ENCODE measurements around the gene TEAD1. TPM values are rescaled to one million over a fixed set of nuclear protein-coding genes. Genes with fewer than 3 reads are reported as not detected.

Gene TEAD1
- total RNA-seq, 4 donors from 2014 or later = 86.9 to 205 (median 151) TPM

GRCh38 chr11:12824281-12825041 lies 150.2 kb downstream of the TEAD1 start:
- TF ChIP-seq, protein P1, sequence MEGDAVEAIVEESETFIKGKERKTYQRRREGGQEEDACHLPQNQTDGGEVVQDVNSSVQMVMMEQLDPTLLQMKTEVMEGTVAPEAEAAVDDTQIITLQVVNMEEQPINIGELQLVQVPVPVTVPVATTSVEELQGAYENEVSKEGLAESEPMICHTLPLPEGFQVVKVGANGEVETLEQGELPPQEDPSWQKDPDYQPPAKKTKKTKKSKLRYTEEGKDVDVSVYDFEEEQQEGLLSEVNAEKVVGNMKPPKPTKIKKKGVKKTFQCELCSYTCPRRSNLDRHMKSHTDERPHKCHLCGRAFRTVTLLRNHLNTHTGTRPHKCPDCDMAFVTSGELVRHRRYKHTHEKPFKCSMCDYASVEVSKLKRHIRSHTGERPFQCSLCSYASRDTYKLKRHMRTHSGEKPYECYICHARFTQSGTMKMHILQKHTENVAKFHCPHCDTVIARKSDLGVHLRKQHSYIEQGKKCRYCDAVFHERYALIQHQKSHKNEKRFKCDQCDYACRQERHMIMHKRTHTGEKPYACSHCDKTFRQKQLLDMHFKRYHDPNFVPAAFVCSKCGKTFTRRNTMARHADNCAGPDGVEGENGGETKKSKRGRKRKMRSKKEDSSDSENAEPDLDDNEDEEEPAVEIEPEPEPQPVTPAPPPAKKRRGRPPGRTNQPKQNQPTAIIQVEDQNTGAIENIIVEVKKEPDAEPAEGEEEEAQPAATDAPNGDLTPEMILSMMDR (IDR thresholded peaks at IDR 0.05; ENCODE audit: low read depth) = no peak

DNA sequence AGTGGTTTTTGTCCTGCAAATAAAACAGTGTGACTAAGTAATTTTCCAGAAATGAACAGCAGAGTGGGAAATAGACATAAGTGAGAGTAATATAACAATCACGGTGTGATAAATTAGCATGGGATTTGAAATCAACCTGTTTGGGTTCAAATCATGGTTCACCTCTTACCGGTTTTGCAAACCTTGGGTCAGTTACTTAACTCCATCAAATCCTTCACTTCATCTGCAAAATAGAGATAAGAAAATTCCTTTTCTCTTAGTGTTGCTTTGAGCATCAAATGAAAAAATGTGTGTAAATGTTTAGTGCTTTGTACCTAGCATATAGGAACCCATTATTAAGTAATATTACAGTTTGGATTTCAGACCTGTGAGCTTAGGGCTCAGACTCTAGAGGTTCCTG lies 152.2 kb downstream of the TEAD1 start:
- TF ChIP-seq, protein P1 (IDR thresholded peaks at IDR 0.05; ENCODE audit: low read depth) = no peak

DNA sequence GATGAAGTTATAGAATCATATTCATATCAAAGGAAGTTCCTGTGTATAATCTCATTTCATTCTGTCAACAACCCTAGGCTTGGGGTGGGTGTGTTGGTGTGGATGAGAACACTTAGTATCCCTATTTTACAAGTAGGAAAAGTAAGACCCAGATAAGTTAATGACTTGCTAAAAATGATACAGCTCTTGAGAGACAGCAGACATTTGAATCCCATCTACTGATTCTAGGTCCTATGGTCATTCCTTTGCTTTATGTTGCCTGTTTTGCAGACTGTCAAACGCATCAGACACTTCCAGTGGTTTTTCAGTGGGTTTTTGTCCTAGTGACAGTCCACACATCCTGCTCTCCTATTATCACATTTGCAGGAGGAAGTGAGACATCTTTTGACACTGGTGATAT lies 153.1 kb downstream of the TEAD1 start:
- TF ChIP-seq, protein P1 (IDR thresholded peaks at IDR 0.05; ENCODE audit: low read depth) = no peak

GRCh38 chr11:12827929-12828812 lies 153.9 kb downstream of the TEAD1 start:
- TF ChIP-seq, protein P1 (IDR thresholded peaks at IDR 0.05; ENCODE audit: low read depth) = no peak

- TF ChIP-seq, protein P1 (IDR thresholded peaks at IDR 0.05; ENCODE audit: low read depth) = no peak
These were observed 154.9 kb downstream of the TEAD1 start for GRCh38 chr11:12829131-12829530.

DNA sequence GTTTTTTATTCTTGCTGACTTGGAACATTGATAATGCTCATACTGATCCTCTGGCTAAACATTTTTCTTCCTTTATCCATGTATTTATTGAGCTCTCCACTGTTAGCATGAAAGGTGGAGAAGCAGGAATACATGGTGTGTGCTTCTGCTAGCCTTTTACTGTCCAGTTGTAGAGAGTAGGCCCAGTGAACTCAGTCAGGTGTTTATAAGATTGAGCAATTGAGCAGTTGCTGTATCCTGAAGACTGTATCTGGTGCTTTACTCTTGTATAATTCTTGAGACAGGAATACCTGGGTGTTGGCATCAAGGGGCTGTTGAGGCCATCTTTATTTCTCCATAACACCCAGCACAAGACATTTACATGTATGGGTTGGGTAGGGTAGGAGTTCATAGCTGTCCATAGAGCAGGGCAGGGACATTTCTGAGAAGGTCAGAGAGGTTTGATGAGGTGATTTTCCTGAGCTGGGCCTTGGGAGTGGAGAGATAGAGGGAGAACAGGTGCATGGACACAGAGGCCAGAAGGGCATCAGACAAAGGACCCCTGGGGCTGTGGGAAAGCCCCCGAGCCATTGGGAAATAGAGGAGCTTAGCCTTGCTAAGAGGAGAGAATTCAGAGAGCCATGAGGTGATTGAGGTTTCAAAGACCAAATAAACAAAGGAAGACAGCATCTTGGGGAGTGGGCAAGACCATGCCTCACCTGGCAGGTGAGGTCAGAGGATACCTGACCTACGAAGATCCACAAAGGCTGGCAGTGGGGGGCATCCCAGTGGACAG lies 155.5 kb downstream of the TEAD1 start:
- TF ChIP-seq, protein P1 (IDR thresholded peaks at IDR 0.05; ENCODE audit: low read depth) = no peak
